Smooth muscle cell (in vitro differentiated cells): ENCODE data around the gene YTHDC2. TPM values are rescaled to one million over a fixed set of nuclear protein-coding genes. Genes with fewer than 3 reads are reported as not detected.

Experiments
- DNase-seq: peaks from one replicate; lab custom pipeline; 2025; ENCODE audit not compliant: unreplicated experiment; lab: John Stamatoyannopoulos, UW
- H2AFZ ChIP-seq: fragments of 200-600 bp; sonication (generic); 2 replicates; pipeline ENCODE4 v1.6.0; 2016; ENCODE audit warnings: antibody characterized with exemption, low read depth, mild to moderate bottlenecking
- H3F3A ChIP-seq: fragments of 200-600 bp; sonication (generic); 2 replicates; pipeline ENCODE4 v1.6.0; 2017; ENCODE audit warnings: antibody characterized with exemption, low read depth
- H3K27ac ChIP-seq: fragments of 200-600 bp; sonication (generic); 2 replicates; pipeline ENCODE4 v1.5.1; 2016; ENCODE audit warnings: low read depth, mild to moderate bottlenecking
- H3K27me3 ChIP-seq: fragments of 200-600 bp; sonication (generic); 2 replicates; pipeline ENCODE4 v1.6.1; 2016; ENCODE audit warnings: low read depth, mild to moderate bottlenecking
- H3K36me3 ChIP-seq: fragments of 200-600 bp; sonication (generic); 2 replicates; pipeline ENCODE4 v1.5.1; 2016; ENCODE audit warnings: low read depth
- H3K4me1 ChIP-seq: fragments of 200-600 bp; sonication (generic); 2 replicates; pipeline ENCODE4 v1.5.1; 2016; ENCODE audit warnings: low read depth
- H3K4me2 ChIP-seq: fragments of 200-600 bp; sonication (generic); 2 replicates; pipeline ENCODE4 v1.6.0; 2016; ENCODE audit warnings: mild to moderate bottlenecking
- H3K4me3 ChIP-seq: fragments of 200-600 bp; sonication (generic); 2 replicates; pipeline ENCODE4 v1.5.1; 2016; ENCODE audit warnings: mild to moderate bottlenecking
- H3K79me2 ChIP-seq: fragments of 200-600 bp; sonication (generic); 2 replicates; pipeline ENCODE4 v1.6.0; 2016; ENCODE audit warnings: low read depth, mild to moderate bottlenecking
- H3K9ac ChIP-seq: fragments of 200-600 bp; sonication (generic); 2 replicates; pipeline ENCODE4 v1.6.0; 2016; ENCODE audit warnings: low read depth
- H3K9me3 ChIP-seq: fragments of 200-600 bp; sonication (generic); replicated peaks from 2 replicates; pipeline ENCODE4 v1.5.1; 2016; ENCODE audit warnings: low read depth
- H4K20me1 ChIP-seq: fragments of 200-600 bp; sonication (generic); 2 replicates; pipeline ENCODE4 v1.6.0; 2016; ENCODE audit warnings: low read depth
- WGBS: methylation state at CpG from one replicate; pipeline ENCODE4 v1.1.7; 2016; ENCODE audit warnings: low lambda C conversion rate; 5-methylcytosine and 5-hydroxymethylcytosine counted together
- polyA plus RNA-seq: library from polyadenylated mRNA; unstranded; fragments of >200 nt; fragmentation: Nextera tagmentation; extraction: Ambion mirVana; gene quantifications from 2 replicates; pipeline ENCODE4 v1.2.1, GENCODE V29; 2016
- total RNA-seq: library from RNA; depleted of rRNA; stranded (reverse); fragments of >200 nt; gene quantifications from 2 replicates; pipeline ENCODE4 v1.2.3, GENCODE V29; 2014
- TF ChIP-seq, protein P1 (sequence below): fragments of 200-600 bp; sonication (generic); IDR thresholded peaks from 2 replicates; pipeline ENCODE4 v1.5.1; 2017; ENCODE audit warnings: borderline replicate concordance, mild to moderate bottlenecking, antibody characterized with exemption; ENCODE audit not compliant: insufficient read depth, poor library complexity, severe bottlenecking

The YTHDC2 gene
- total and polyA plus RNA-seq, 2 experiments from 2014 or later, result 5.4 to 12.7 TPM

DNA sequence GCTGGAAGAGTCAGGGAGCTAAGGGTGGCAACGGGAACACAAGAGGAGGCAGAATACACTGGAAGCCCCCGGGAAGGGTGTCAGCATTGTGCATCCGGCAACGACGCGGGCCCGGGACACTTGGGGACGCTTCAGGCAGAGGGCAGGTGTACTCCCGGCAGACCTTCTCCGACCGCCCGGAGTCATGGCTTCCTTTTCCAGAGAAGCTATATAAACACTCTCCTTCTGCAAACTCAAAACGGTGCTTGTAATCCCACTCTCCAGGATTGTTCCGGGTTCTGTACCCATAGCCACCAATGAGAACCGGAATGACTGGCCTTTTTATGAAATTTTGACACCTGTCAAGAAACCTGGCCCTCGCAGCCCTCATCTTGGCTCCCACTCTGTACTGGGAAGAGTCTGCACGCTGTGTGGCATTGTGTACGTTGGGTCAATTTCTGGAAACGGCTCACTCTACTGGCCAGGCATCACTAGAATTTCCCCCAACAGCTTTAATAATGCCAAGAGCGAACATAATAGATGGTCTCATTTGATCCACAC, 24.8 kb upstream of the YTHDC2 start:
- TF ChIP-seq, protein P1, sequence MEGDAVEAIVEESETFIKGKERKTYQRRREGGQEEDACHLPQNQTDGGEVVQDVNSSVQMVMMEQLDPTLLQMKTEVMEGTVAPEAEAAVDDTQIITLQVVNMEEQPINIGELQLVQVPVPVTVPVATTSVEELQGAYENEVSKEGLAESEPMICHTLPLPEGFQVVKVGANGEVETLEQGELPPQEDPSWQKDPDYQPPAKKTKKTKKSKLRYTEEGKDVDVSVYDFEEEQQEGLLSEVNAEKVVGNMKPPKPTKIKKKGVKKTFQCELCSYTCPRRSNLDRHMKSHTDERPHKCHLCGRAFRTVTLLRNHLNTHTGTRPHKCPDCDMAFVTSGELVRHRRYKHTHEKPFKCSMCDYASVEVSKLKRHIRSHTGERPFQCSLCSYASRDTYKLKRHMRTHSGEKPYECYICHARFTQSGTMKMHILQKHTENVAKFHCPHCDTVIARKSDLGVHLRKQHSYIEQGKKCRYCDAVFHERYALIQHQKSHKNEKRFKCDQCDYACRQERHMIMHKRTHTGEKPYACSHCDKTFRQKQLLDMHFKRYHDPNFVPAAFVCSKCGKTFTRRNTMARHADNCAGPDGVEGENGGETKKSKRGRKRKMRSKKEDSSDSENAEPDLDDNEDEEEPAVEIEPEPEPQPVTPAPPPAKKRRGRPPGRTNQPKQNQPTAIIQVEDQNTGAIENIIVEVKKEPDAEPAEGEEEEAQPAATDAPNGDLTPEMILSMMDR, result no peak
- Histone ChIP-seq H3K79me2 (no peaks in the 10 kb centered on the region), H3K27me3 (no peaks in the 10 kb centered on the region), H3K9me3 (no peaks in the 10 kb centered on the region), H3K4me2 (peak overlapping the region; percentile 94), H3K27ac (peak overlapping the region; percentile 43), H2AFZ (peak overlapping the region; percentile 99), H3K36me3 (no peaks in the 10 kb centered on the region), H4K20me1 (no peaks in the 10 kb centered on the region), H3K4me1 (no peaks in the 10 kb centered on the region), H3K9ac (no peak overlapping the region), H3K4me3 (peak overlapping the region; percentile 81), H3F3A (peaks cover 8% of the 10 kb centered on the region)
- DNase-seq, result no peak
- 19% methylated on average over 20 of the region's 20 CpGs for WGBS

GRCh38 chr5:113489299-113489698, 24.2 kb upstream of the YTHDC2 start:
- Histone ChIP-seq H4K20me1 (no peaks in the 10 kb centered on the region), H3K36me3 (no peaks in the 10 kb centered on the region), H3K4me2 (peak overlapping the region; percentile 94), H3K27ac (peak overlapping the region; percentile 64), H3K4me3 (no peak overlapping the region), H3K79me2 (no peaks in the 10 kb centered on the region), H3K9ac (no peak overlapping the region), H3K9me3 (no peaks in the 10 kb centered on the region), H2AFZ (no peak overlapping the region), H3F3A (peaks cover 8% of the 10 kb centered on the region), H3K27me3 (no peaks in the 10 kb centered on the region), H3K4me1 (no peaks in the 10 kb centered on the region)
- WGBS, result 3% methylated on average over 3 of the region's 3 CpGs
- no peak for DNase-seq
- TF ChIP-seq, protein P1, result no peak

DNA sequence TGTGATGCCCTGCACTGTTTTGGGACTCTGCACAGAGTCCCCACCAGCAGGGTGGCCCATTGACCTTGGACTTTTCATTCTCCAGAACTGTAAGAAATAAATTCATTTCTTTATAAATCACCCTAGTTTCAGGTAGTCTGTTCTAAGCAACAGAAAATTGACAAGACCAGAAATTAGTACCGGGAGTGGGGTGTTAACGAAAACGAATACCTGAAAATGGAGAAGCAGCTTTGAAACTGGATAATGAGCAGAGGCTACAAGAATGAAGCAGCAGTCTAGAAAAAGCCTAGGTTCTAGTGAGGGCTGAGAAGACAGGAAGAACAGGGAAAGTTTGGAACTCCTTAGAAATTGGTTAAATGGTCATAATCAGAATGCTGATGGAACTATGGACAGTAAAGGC, 23.2 kb upstream of the YTHDC2 start:
- no peaks in the 10 kb centered on the region for H4K20me1 ChIP-seq
- H3K79me2 ChIP-seq, result no peaks in the 10 kb centered on the region
- no peak overlapping the region for H3K4me2 ChIP-seq
- no peak overlapping the region for H3K4me3 ChIP-seq
- WGBS, result 96% methylated on average over 3 of the region's 3 CpGs
- TF ChIP-seq, protein P1, result no peak
- H3K36me3 ChIP-seq, result no peaks in the 10 kb centered on the region
- no peak overlapping the region for H2AFZ ChIP-seq
- peaks cover 8% of the 10 kb centered on the region for H3F3A ChIP-seq
- H3K27me3 ChIP-seq, result no peaks in the 10 kb centered on the region
- no peaks in the 10 kb centered on the region for H3K9me3 ChIP-seq
- no peaks in the 10 kb centered on the region for H3K4me1 ChIP-seq
- H3K9ac ChIP-seq, result no peak overlapping the region
- peak overlapping the region; percentile 64 for H3K27ac ChIP-seq
- no peak for DNase-seq

- no peak overlapping the region for H3K9ac ChIP-seq
These were observed 22.5 kb upstream of the YTHDC2 start for GRCh38 chr5:113491022-113491421.

More at GRCh38 chr5:113491022-113491421, 22.5 kb upstream of the YTHDC2 start:
- H3K4me1 ChIP-seq, result no peaks in the 10 kb centered on the region
- H3K27me3 ChIP-seq, result no peaks in the 10 kb centered on the region
- no peak overlapping the region for H3K4me2 ChIP-seq
- H3K79me2 ChIP-seq, result no peaks in the 10 kb centered on the region
- H3K4me3 ChIP-seq, result no peak overlapping the region
- H3F3A ChIP-seq, result peaks cover 13% of the 10 kb centered on the region
- TF ChIP-seq, protein P1, result no peak
- H3K36me3 ChIP-seq, result no peaks in the 10 kb centered on the region
- H2AFZ ChIP-seq, result no peak overlapping the region
- no peaks in the 10 kb centered on the region for H4K20me1 ChIP-seq
- WGBS, result 93% methylated on average over 2 of the region's 2 CpGs
- no peak overlapping the region for H3K27ac ChIP-seq
- no peaks in the 10 kb centered on the region for H3K9me3 ChIP-seq
- no peak for DNase-seq
